Measurements from ENCODE around the gene IFNG. TPM values are rescaled to one million over a fixed set of nuclear protein-coding genes. Genes with fewer than 3 reads are reported as not detected.

Gene IFNG
- total RNA-seq, 1 donor from 2014 or later, result not detected

DNA sequence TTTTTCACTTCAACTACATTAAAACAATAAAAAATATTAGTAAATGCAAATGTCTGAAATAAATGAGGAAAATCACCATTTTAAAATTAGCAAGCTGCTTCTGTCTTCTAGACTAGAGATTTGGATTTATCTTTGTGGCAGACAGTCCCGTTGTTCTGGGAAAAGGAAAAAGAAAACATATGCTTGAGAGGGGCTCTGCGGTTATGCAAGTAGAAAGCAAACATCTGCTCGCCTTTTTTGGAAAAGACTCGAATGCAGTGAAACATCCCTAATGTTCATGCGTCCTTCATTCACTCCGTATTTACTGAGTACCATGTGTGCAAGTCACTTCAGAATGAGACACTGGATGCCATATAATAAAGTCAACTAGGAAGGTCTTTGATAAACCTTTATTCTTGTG lies 44.9 kb downstream of the IFNG start:
- Mint-ChIP-seq H3K27ac (ENCODE audit: unreplicated experiment) (no peak overlapping the region), H3K36me3 (ENCODE audit: low read depth, unreplicated experiment) (no peaks in the 10 kb centered on the region), H3K4me3 (ENCODE audit: unreplicated experiment) (no peak overlapping the region), H3K27me3 (ENCODE audit: unreplicated experiment) (no peaks in the 10 kb centered on the region), H3K4me1 (ENCODE audit: unreplicated experiment) (peaks cover 10% of the 10 kb centered on the region), H3K9me3 (ENCODE audit: unreplicated experiment) (no peaks in the 10 kb centered on the region)
- TF ChIP-seq, protein P1, sequence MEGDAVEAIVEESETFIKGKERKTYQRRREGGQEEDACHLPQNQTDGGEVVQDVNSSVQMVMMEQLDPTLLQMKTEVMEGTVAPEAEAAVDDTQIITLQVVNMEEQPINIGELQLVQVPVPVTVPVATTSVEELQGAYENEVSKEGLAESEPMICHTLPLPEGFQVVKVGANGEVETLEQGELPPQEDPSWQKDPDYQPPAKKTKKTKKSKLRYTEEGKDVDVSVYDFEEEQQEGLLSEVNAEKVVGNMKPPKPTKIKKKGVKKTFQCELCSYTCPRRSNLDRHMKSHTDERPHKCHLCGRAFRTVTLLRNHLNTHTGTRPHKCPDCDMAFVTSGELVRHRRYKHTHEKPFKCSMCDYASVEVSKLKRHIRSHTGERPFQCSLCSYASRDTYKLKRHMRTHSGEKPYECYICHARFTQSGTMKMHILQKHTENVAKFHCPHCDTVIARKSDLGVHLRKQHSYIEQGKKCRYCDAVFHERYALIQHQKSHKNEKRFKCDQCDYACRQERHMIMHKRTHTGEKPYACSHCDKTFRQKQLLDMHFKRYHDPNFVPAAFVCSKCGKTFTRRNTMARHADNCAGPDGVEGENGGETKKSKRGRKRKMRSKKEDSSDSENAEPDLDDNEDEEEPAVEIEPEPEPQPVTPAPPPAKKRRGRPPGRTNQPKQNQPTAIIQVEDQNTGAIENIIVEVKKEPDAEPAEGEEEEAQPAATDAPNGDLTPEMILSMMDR (IDR thresholded peaks at IDR 0.05; ENCODE audit: unreplicated experiment), result no peak
- no peak for DNase-seq (ENCODE audit: low spot score)

DNA sequence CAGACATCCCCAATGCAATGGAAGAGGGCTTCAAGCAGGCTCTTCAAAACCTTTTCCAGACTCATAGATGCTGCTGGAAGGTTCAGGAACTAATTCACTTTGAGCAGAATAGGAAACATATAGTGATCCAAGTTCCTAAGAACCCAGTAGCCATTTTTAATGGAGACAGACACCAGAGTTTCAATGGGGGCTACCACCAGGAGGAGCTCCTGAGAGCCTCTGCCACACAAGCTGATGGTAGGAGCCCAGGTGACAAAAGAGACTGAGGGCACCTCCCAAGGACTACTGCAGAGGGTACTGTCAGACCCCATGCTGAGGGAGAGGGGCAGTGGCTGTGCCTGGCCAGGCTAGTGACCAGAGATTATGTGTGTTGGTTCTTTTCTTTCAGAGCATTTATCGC lies 45.9 kb downstream of the IFNG start:
- H3K4me3 Mint-ChIP-seq (ENCODE audit: unreplicated experiment), result no peak overlapping the region
- peaks cover 10% of the 10 kb centered on the region for H3K4me1 Mint-ChIP-seq (ENCODE audit: unreplicated experiment)
- H3K27me3 Mint-ChIP-seq (ENCODE audit: unreplicated experiment), result no peaks in the 10 kb centered on the region
- no peak for DNase-seq (ENCODE audit: low spot score)
- no peak overlapping the region for H3K27ac Mint-ChIP-seq (ENCODE audit: unreplicated experiment)
- no peaks in the 10 kb centered on the region for H3K36me3 Mint-ChIP-seq (ENCODE audit: low read depth, unreplicated experiment)
- no peaks in the 10 kb centered on the region for H3K9me3 Mint-ChIP-seq (ENCODE audit: unreplicated experiment)
- TF ChIP-seq, protein P1 (IDR thresholded peaks at IDR 0.05; ENCODE audit: unreplicated experiment), result no peak

DNA sequence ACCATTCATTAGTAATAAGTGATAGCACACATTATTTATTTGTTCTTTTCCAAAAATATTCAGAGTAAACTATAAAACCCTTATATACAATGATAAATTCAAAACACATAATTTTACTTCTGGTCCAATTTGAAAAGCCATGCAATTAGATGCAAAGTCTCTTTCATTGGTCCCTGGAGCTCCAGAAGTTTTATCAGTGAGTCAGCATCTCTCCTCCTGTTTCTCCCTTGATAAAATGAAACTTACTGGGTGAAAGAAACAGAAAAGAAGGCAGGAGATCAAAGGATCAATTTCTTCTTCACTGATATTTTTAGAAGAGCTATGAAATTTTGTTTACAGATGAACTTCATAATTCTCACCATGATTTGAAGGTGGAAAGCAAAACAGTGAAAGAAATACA lies 47.5 kb downstream of the IFNG start:
- Mint-ChIP-seq H3K36me3 (ENCODE audit: low read depth, unreplicated experiment) (no peaks in the 10 kb centered on the region), H3K4me3 (ENCODE audit: unreplicated experiment) (no peak overlapping the region), H3K4me1 (ENCODE audit: unreplicated experiment) (peaks cover 5% of the 10 kb centered on the region), H3K27me3 (ENCODE audit: unreplicated experiment) (no peaks in the 10 kb centered on the region), H3K9me3 (ENCODE audit: unreplicated experiment) (no peaks in the 10 kb centered on the region), H3K27ac (ENCODE audit: unreplicated experiment) (no peak overlapping the region)
- TF ChIP-seq, protein P1 (IDR thresholded peaks at IDR 0.05; ENCODE audit: unreplicated experiment), result no peak
- DNase-seq (ENCODE audit: low spot score), result no peak

DNA sequence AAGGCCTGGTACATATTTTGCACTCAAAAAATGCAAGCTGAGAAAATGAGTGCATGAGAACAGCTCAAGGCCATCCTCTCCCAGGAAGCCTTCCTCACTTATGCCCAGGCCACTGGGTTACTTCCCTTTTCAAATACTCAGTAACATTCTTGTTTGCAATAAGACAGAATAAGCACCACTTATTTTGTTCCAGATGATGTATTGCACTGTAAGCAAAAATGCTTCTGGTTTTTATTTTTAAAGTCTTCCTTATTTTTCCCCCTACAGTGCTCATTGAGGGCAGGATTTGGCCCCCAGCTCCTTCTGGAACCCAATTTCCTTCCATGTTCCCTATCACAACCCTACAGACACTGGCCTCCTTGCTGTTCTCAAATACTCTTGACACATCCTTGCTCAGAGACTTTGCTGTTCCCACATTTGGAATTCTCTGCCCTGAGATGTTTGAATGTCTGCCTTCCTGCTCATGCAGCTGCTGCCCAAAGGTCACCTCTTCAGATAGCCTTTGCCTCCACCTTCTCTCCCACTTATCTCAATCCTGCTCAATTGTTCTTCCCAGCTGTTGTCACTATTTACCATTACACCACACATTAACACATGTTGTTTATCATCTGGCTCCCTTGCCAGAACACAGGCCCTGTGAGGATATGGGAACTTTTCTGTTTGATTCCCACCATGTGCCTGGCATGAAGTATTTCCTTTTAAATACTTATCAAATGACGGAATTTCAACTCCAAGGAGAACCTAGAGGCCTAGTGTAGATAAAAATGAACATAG lies 49.9 kb downstream of the IFNG start:
- no peaks in the 10 kb centered on the region for H3K27me3 Mint-ChIP-seq (ENCODE audit: unreplicated experiment)
- H3K4me1 Mint-ChIP-seq (ENCODE audit: unreplicated experiment), result peaks cover under 1% of the 10 kb centered on the region
- TF ChIP-seq, protein P1 (IDR thresholded peaks at IDR 0.05; ENCODE audit: unreplicated experiment), result no peak
- no peak overlapping the region for H3K27ac Mint-ChIP-seq (ENCODE audit: unreplicated experiment)
- no peaks in the 10 kb centered on the region for H3K9me3 Mint-ChIP-seq (ENCODE audit: unreplicated experiment)
- H3K36me3 Mint-ChIP-seq (ENCODE audit: low read depth, unreplicated experiment), result no peaks in the 10 kb centered on the region
- no peak overlapping the region for H3K4me3 Mint-ChIP-seq (ENCODE audit: unreplicated experiment)
- DNase-seq (ENCODE audit: low spot score), result no peak

DNA sequence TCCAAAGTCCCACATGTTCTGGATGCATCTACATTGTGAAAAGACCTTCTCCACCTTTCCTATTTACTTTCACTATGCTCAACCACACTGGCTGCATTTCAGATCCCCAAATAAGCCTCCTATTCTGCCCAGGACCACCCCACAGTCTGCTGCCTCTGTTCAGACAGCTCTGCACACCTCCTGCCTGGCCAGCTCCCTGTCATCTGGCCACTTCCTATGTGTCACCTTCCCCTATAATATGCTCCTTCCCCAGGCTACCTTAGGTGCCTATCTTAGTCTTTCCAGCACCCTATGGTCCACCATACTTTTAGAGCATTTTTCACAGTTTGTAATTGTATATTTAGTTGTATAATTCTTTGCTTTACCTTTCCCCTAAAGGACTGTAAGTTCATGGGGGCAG lies 50.5 kb downstream of the IFNG start:
- Mint-ChIP-seq H3K4me3 (ENCODE audit: unreplicated experiment) (no peak overlapping the region), H3K4me1 (ENCODE audit: unreplicated experiment) (no peaks in the 10 kb centered on the region), H3K36me3 (ENCODE audit: low read depth, unreplicated experiment) (no peaks in the 10 kb centered on the region), H3K27ac (ENCODE audit: unreplicated experiment) (no peak overlapping the region), H3K27me3 (ENCODE audit: unreplicated experiment) (no peaks in the 10 kb centered on the region), H3K9me3 (ENCODE audit: unreplicated experiment) (no peaks in the 10 kb centered on the region)
- TF ChIP-seq, protein P1 (IDR thresholded peaks at IDR 0.05; ENCODE audit: unreplicated experiment), result no peak
- no peak for DNase-seq (ENCODE audit: low spot score)
